ENCODE measurements around the gene NOP58. TPM values are rescaled to one million over a fixed set of nuclear protein-coding genes. Genes with fewer than 3 reads are reported as not detected.

Gene NOP58
- total and polyA plus RNA-seq, 2 of the 4 experiments (the other 2 are of a cell fraction): 45.3 to 54.0 TPM

- ChIA-PET CTCF (interaction anchor here (0.8 kb wide), 1 partner anchor 9 kb away, joined by 4 read pairs; no protein-coding TSS in a partner anchor), POLR2A (ENCODE audit: unreplicated experiment) (no interaction called here)
- no TSS peak for BruUV-seq (replicated peaks)
- Histone ChIP-seq H2AFZ (replicated peaks; ENCODE audit: low read length, poor library complexity) (no peak overlapping the region), H2BK20ac (ENCODE audit: low read depth, low read length) (no peak overlapping the region), H2BK120ac (ENCODE audit: low read depth, low read length) (no peak overlapping the region), H2BK15ac (ENCODE audit: low read depth, low read length) (no peak overlapping the region), H3K18ac (ENCODE audit: low read depth, low read length) (no peak overlapping the region), H3K79me1 (ENCODE audit: low read depth in 1 of 2, low read length in 2 of 2) (peaks cover 20 to 45% of the 10 kb centered on the region in 2 experiments), H3K36me3 (ENCODE audit: control insufficient read depth, insufficient read depth, low read length) (peaks cover 40% of the 10 kb centered on the region), H2BK5ac (ENCODE audit: low read depth, low read length, poor library complexity, severe bottlenecking) (no peak overlapping the region), H3K23ac (ENCODE audit: low read depth, low read length) (no peak overlapping the region), H3K9me1 (ENCODE audit: insufficient read depth, low read length) (no peaks in the 10 kb centered on the region), H3K4ac (ENCODE audit: low read depth, low read length) (no peak overlapping the region), H3K14ac (replicated peaks; ENCODE audit: low read depth, low read length) (no peak overlapping the region), H3K9ac (ENCODE audit: low read depth, low read length) (no peak overlapping the region), H3K4me2 (ENCODE audit: low read depth, low read length) (no peak overlapping the region), H3K9me3 (ENCODE audit: control insufficient read depth, insufficient read depth, low read length) (no peaks in the 10 kb centered on the region), H4K8ac (ENCODE audit: low read depth in 2 of 2, low read length in 2 of 2) (no peak overlapping the region), H4K20me1 (ENCODE audit: insufficient read depth, low read length) (peaks cover under 1% of the 10 kb centered on the region), H2AK5ac (ENCODE audit: low read depth, low read length) (no peak overlapping the region), H3K56ac (ENCODE audit: extremely low read depth, insufficient read depth, low read length) (no peak overlapping the region), H4K5ac (ENCODE audit: low read depth, low read length) (no peak overlapping the region), H4K91ac (ENCODE audit: insufficient read depth, low read depth, low read length) (no peak overlapping the region), H2AK9ac (replicated peaks; ENCODE audit: low read depth, low read length, poor library complexity) (no peak overlapping the region), H3K4me1 (ENCODE audit: control insufficient read depth, insufficient read depth, low read length) (peaks cover 3% of the 10 kb centered on the region; the same call in 1 of the 2 replicates), H3K27ac (ENCODE audit: insufficient read depth, low read length) (no peak overlapping the region), H3K27me3 (ENCODE audit: control insufficient read depth, insufficient read depth, low read length) (no peaks in the 10 kb centered on the region), H3K4me3 (ENCODE audit: insufficient read depth, low read depth, low read length) (no peak overlapping the region)
- TF ChIP-seq RAD21 (IDR thresholded peaks at IDR 0.05; ENCODE audit: low read length) (no peak), RCOR1 (IDR thresholded peaks at IDR 0.05; ENCODE audit: insufficient replicate concordance, low read length) (no peak), ELK1 (IDR thresholded peaks at IDR 0.05; ENCODE audit: borderline replicate concordance, low read depth, low read length) (no peak), NFE2L2 (IDR thresholded peaks at IDR 0.05; ENCODE audit: low read depth, low read length) (no peak), BHLHE40 (IDR thresholded peaks at IDR 0.05; ENCODE audit: low read depth, low read length) (no peak), MAZ (IDR thresholded peaks at IDR 0.05; ENCODE audit: borderline replicate concordance, low read depth, low read length) (no peak), CHD1 (IDR thresholded peaks at IDR 0.05; ENCODE audit: low read depth, low read length) (no peak), MXI1 (IDR thresholded peaks at IDR 0.05; ENCODE audit: borderline replicate concordance, low read depth, low read length) (no peak), CEBPB (IDR thresholded peaks at IDR 0.05; ENCODE audit: low read depth, low read length) (no peak), MAFK (IDR thresholded peaks at IDR 0.05; ENCODE audit: low read depth, low read length) (no peak), SMC3 (IDR thresholded peaks at IDR 0.05; ENCODE audit: low read depth, low read length) (no peak), RFX5 (IDR thresholded peaks at IDR 0.05; ENCODE audit: low read depth, low read length) (no peak), POLR2A (IDR thresholded peaks at IDR 0.05; ENCODE audit: low read depth, low read length) (no peak), FOS (IDR thresholded peaks at IDR 0.05; ENCODE audit: low read depth, low read length) (no peak)
- TF ChIP-seq, protein P1, sequence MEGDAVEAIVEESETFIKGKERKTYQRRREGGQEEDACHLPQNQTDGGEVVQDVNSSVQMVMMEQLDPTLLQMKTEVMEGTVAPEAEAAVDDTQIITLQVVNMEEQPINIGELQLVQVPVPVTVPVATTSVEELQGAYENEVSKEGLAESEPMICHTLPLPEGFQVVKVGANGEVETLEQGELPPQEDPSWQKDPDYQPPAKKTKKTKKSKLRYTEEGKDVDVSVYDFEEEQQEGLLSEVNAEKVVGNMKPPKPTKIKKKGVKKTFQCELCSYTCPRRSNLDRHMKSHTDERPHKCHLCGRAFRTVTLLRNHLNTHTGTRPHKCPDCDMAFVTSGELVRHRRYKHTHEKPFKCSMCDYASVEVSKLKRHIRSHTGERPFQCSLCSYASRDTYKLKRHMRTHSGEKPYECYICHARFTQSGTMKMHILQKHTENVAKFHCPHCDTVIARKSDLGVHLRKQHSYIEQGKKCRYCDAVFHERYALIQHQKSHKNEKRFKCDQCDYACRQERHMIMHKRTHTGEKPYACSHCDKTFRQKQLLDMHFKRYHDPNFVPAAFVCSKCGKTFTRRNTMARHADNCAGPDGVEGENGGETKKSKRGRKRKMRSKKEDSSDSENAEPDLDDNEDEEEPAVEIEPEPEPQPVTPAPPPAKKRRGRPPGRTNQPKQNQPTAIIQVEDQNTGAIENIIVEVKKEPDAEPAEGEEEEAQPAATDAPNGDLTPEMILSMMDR (conservative IDR thresholded peaks at IDR 0.05; ENCODE audit: low read depth, low read length): no peak
- TF ChIP-seq, protein P2, sequence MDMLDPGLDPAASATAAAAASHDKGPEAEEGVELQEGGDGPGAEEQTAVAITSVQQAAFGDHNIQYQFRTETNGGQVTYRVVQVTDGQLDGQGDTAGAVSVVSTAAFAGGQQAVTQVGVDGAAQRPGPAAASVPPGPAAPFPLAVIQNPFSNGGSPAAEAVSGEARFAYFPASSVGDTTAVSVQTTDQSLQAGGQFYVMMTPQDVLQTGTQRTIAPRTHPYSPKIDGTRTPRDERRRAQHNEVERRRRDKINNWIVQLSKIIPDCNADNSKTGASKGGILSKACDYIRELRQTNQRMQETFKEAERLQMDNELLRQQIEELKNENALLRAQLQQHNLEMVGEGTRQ (IDR thresholded peaks at IDR 0.05; ENCODE audit: low read depth, low read length): no peak
- DNase-seq (no peak), ATAC-seq (ENCODE audit: low read depth) (no peak)
- dilution Hi-C loops (cut with HindIII; ENCODE audit: low sequenced_read_pairs, unreplicated experiment) (no loop called here), intact Hi-C loops (cut with micrococcal nuclease) (no loop called here), in situ Hi-C loops (cut with MboI; ENCODE audit: low sequenced_read_pairs) (no loop called here)
These were observed 21.0 kb downstream of the NOP58 start for GRCh38 chr2:202286595-202286994.

Data from IMR-90 (cell line).